ENCODE data around the gene PIP4K2A.

Gene PIP4K2A

DNA sequence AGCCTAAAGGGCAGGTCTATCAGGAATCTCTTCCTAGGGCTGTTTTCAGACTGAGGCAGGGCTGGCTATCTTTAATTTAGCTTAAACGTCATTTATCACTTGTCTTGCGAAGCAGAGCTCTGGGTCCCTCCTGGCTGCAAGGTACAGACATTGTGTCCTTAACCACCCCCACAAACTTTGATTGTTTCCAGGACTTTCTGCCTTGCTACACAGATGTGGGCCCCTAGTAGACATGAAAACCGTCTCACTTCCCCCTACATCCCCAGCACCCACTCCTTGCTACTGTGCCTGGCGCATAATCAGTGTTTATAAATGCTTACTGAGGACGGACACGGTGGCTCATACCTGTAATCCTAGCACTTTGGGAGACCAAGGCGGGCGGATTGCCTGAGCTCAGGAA, 54.5 kb downstream of the PIP4K2A start:
- DNase-seq, result no peak

DNA sequence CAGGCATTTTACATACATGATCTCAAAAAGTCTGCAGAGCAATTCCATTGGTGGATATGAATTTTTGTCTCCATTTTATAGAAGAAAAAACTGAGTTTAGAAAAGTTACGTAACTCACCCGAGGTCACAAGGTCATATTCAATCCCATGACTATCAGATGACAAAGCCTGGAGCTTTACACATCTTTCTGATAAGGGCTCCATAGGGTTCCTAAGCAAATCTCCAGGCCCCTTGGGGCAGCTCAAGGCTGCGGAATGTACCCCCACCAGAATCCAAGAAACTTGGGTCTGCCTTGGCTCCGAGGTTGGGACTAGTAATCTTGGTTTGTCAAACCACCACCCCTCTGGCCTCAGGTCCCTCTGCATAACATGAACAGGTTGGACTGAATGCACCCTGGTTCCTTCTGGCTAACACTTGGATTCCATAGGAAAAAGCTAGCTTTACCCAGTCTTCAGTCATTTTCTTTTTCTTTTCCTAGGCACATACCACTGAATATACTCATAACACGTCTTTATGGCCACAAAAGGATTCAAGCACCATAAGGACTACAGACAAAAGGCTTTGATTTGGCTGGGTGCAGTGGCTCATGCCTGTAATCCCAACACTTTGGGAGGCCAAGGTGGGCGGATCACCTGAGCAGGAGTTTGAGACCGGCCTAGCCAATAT, 55.5 kb downstream of the PIP4K2A start:
- no peak for DNase-seq

DNA sequence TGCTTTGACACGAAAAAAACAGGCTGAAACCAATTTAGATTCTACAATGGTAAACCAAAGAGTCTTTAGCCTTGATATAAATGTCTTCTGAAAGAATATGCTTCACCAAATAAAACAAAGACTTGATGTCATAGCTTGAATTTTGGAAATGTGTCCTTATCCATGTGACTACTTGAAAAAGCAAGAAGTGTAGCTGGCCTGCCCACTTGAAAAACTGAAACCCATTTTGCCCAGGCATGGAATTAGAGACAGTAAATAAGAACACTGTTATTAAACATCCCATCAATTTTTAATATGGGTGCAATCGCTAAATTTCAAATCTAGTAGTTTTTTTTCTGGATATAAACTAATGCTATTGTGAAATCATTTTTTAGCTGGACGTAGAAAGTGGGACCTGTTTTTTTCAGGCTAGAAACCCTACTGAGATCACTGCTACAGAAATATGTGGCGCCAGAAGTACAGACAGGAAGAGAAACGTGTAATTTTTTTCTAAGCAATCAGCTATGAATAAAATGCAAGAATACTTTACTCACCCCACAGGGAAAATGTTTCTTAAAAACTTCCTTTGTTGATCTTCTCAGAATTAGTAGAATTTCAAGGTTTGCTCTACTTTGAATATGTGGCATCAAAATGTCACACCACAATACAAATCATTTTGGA, 56.7 kb downstream of the PIP4K2A start:
- DNase-seq, result no peak

DNA sequence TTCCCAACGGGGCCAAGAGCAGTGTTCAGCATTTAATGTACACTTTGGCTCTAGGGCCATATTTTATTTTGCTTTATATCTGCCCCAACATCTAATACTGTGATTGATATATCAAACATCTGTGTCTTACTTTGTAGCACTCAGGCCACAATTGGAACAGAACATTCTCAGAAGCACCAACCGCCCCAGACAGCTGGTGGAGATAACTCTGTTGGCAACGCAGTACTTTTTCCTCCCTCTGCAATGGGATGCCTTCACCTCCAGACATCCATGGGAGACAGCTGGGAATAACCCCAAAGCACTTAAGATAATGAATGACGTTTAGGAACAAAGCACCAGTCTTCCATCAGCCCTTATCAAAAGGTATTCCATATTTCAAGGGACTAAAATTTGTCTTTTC, 57.4 kb downstream of the PIP4K2A start:
- no peak for DNase-seq

DNA sequence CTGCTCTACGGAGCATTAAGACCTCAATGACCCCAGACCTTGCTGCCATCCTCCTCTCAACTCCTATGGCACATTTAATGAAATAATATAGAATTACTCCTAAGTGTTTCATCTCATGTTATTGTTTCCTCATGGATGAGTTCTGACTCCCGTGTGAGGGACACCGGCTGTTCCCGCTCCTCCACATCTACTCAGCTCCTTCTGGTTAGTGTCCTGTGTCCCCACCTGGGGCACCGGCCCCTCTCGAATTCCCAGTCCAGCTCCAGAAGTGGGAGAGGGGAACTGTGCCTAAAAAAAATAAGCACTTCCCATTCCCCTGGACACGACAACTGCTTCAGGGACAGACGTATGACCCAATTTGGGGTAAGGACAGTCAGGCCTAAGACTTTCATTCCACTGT, 58.3 kb downstream of the PIP4K2A start:
- no peak for DNase-seq

DNA sequence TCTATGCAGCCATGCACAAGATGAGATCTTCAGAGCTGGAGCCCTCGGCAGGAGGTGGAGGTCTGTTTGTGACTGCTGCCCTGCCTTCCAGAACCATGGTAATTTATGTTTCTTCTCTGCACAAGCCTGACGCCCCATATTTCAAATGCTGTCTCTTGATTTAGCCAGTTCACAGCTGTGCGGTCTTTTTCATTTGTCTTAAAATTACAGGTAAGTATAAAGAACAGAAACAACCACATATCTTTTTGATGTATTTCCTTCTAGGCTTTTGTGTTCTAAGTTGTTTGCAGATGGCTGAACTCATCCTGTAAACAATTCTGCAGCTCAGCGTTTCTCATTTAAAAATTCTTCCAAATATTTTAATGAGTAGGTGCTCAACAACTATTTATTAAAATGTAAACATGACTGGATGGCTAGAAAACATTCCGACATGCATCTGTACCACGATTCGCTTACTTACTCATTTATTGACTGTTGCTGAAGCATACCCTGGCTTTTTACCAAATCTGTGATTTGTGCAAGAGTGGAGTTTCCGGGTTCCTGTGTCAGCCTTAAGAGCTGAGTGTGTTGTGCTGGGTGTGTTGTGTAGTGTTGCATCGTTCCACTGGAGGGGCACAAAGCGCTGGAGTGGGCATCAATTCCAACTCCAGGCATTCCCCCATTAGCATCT, 58.9 kb downstream of the PIP4K2A start:
- no peak for DNase-seq

DNA sequence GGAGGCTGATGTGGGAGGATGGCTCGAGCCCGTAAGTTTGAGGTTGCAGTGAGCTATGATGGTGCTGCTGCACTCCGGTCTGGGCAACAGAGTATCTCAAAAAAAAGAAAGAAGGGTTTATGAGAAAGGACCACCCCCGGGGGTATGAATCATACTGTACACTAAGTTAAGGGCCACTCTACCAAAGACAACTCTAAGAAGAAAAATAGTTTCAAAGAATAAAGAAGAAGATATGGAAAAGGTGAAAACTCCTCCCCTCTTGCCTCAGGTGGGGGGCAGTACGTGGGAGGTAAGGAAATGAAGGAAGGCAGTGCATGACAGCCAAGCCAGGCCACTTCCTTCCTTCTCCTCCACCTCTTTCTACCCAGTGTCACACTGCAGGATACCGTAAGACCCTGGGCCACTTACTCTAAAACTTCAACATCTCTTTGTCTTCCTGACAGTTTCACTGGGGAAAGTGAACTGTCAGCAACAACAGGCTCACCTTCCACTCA, 61.3 kb downstream of the PIP4K2A start:
- no peak for DNase-seq

DNA sequence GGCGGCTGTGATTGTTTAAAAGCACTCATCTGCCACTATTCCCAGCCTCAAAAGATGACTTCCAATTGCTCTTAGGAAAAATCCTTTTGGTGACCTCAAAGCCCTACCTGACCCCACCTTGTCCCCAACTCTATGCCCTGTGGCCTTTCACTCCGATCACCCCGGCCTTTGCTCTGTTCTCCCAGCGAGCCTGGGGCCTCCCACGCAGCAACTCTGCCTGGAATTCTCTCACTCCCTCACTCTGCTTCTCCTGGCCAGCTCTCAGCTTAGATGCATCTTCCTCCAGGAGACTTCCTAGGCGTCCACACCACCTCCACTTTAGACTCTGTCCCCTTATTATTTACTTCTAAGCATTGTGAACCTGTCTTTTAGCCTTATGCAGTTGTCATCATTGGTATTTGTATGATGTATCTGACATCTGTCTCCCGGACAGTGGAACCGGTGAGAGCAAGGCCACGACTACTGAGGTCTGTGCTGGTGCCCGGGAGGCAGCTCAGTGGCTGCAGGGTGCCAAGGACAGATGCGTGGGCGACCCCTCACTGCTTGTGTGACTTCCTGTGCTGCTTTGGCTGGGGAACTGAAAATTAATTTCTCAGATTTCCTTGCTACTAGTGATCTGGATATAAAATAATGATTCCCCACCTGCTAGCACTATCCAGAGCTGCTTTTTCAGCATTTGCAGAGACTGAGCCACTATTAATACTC, 63.0 kb downstream of the PIP4K2A start:
- DNase-seq, result no peak

DNA sequence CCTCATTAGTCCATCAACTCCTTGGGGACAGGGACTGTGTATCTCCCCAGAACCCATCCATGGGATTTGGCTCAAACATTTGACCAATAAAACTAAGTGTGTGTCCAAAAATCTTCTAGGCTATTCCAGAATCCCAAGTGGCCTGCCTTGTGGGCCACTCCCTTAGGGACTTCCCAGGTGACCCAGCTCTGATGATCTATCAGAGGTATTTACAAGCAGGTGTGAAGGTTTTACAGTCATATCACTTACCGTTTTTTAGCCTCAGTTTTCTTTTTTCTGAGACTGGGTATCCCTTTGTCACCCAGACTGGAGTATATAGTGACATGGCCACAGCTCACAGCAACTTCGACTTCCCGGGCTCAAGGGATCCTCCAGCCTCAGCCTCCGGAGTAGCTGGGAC, 64.4 kb downstream of the PIP4K2A start:
- DNase-seq, result no peak

DNA sequence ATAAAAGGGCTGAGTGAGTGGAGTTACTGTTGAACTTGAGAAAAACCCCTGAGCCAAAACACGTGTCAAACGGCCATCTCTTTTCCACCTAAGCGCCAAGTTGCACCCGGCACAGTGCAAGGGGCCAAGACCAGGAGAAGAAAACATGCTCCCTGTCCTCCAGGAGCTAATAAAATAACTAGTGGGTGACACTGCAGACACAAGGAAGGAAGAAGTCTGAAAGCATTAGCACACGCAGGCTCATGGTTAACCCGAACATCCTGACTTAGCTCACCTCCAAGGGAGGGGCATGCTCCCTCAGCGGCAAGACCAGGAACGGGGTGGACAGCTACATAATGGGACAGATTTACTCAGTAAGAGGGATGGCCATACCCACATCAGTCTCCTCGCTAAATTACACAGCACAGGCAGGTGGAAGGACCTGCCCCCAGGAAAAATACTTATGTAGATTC, 65.0 kb downstream of the PIP4K2A start:
- no peak for DNase-seq

DNA sequence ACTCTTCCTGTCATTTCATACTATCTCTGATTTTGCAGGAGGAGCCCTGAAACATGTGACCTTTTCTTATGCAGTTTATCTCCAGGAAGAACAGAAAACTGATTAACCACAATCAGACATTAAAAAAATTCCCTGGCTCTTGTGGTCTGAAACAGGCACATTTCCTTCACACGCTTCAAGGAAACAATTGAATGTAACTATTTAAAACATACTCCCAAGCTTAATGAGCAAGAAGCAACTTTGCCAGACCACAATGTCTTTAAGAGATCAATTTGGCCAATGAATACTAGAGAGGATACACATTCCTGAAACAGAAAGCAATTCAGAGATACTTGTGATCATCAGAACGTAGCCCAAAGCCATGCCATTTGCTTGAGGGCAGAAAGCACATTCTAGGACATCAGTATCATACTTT, 65.8 kb downstream of the PIP4K2A start:
- no peak for DNase-seq

DNA sequence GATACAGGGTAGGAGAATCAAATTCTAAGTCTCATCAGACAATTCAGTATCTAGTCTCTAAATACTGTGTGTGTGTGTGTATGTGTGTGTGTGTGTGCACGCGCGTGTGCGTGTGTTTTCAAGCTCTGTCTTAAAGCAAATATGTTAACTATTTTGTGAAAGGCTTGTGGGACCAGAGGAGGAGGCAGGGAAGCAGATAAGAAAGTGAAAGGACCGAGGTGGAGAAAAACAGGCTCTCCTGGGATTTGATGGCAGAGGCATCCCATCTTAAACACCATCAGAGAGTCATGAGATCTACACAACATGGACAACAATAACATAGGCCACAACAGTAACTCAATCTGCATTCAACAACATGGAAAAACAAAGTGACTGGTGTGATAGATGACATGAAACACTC, 67.1 kb downstream of the PIP4K2A start:
- DNase-seq, result no peak

DNA sequence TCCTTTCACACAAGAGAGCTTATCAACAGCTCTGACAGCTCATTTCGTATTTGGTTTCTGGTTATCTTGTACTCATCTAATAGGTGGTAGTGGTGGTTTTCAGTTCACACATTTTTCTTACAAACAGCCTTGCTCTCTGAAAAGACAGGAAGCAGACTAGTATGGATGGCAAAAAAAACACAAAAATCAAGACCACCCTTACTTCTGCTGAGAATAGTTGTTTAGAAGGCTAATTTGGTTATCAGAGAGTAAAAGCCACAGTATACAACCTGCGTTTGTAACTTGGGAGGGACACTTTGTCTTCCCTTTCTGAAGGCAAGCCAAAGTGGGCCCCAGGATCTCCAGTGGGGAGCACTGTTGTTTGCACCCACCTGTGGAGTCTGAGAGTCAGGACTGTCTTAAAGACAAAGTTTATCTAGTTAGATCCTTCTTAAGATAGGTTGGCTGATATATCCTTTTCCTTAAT, 68.0 kb downstream of the PIP4K2A start:
- no peak for DNase-seq

DNA sequence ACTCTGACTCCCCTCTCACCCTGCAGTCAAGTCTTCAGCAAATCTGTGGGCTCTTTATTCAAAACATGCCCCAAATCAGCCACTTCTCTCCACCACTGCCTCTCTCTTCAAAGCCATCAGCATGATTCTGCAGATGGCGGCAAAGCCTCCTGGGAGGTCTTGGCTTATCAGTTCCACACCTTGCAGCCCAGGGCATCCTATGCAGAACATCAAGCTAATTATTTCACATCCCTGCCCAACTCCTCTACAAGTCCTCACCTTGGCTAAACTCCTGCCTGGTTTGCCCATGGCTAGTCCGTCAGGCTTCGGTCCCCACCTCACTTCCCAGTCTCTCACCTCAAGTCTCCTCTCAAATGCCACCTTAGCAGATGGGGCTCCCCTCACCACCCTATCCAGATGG, 70.2 kb downstream of the PIP4K2A start:
- no peak for DNase-seq

DNA sequence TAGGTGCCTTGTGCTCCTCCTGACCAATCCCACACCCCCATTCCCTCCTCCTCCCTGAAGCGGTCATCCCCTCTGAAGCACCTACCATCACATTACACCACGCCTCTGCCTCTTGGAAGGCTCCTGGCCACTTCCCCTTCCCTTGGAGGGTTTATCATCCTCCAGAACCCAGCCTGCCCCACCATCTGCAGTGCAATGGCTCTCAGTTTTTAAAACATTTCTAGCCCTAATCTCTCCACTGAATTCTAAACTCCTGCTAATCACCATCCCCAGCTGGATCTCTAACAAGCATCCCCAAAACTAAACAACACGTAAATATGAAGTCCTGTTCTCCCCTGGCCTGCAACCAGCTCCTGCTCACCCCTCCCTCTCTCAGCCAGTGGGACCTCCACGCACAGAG, 70.6 kb downstream of the PIP4K2A start:
- DNase-seq, result no peak

DNA sequence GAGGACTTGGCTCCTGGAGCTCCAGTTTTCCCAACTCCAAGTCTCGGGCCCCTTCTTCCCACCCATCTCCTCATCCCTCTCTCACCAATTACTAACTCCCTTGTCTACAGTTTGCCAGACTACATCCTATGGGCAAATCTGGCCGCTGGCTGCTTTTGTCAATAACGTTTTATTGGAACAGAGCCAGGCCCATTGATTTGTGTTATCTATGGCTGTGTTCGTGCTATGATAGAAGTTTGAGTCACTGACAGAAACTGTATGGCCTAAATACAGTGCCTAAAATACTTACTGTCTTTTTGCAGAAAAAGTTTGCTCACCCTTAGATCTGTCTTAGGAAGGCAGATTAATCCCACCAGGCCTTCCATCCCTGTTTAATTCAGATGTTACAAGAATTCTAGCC, 71.3 kb downstream of the PIP4K2A start:
- DNase-seq, result no peak

DNA sequence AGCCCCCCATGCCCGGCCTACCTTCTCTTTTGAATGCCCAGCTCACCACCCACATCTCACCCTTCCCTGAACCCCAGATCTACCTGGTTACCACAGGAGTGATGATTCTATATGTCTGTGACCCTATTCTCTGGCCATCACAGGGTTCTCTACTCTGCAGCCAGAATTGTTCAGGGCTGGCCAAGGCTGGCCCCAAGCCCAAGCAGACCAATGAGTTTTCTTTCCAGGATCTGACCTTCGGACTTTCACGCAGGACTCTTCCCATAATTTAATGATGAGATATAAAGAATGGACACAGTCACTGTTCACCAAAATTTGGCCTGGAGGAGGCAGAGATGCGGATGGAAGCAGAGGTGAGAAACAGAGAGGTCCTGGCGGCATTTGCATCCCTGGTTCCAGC, 72.6 kb downstream of the PIP4K2A start:
- DNase-seq, result no peak

DNA sequence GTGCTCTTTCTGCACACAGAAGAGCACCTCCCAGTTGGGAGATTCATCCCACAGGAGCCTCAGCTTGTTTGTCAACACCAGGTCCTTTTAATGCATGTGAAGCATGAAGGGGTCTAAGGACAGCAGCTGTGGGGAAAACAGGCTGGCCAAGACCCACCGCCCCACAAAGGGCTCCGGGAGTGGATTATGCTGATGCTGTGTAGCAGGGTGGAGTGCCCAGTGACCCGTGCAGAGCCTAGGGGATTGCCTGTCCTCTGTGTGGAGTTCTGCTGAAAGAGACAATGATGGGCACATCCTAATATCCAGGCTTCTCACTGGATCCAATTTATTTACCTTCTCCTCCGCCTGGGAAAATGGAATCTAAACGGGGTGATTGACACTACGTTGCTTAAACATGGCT, 74.0 kb downstream of the PIP4K2A start:
- DNase-seq, result no peak

DNA sequence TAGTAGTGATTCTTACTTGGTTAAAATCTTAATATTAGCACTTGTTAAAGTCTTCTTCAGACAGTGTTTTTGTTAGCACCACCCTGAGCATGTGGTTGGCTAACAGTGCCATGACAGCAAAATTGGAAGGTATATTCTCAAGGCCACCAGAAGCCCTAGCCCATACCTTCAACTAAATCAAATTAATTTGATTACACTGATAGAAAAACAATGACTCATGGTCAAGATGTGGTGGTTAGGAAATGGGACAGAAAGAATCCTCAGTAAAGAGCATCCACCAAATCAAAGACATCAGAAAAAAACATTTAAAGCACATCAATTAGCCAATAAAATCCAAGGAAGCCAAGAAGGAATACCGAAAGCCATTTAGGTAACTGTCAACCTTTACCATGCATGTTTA, 75.5 kb downstream of the PIP4K2A start:
- no peak for DNase-seq

DNA sequence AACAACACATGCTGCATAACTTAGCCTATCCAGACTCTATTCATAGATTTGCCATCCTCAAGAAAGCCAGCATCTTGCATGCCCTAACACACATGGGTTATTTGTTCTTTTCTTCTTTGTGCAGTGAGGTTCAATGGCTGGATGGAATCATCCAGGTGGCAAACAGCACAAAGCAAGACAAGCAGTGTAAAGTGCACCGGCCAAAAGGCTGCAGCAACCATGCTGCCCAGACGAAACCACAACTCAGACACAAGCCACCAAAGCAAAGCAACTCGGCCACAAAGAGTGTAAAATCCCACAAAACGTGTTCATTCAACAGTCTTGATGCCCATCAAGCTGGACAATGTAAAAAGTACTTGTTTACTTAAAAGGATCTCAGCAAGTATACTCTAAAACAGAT, 76.9 kb downstream of the PIP4K2A start:
- DNase-seq, result no peak

DNA sequence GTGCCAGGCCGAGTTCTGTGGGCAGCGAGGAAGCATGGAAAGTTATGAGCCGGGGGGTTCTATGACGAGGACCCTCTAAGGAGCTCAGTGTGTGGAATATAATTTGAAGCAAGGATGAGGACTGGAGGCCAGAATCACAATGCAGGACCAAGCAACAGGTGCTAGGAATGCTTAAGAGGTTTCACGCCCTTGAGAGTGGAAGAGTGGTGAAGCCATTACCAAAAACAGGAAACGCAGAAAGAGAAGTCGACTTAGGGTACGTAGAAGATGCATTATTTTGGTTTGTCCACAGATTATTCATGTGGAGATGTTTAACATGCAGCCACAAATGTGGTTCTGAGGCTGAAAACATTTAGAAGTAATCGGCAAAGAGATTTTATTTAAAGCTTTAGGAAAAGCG, 78.7 kb downstream of the PIP4K2A start:
- no peak for DNase-seq

DNA sequence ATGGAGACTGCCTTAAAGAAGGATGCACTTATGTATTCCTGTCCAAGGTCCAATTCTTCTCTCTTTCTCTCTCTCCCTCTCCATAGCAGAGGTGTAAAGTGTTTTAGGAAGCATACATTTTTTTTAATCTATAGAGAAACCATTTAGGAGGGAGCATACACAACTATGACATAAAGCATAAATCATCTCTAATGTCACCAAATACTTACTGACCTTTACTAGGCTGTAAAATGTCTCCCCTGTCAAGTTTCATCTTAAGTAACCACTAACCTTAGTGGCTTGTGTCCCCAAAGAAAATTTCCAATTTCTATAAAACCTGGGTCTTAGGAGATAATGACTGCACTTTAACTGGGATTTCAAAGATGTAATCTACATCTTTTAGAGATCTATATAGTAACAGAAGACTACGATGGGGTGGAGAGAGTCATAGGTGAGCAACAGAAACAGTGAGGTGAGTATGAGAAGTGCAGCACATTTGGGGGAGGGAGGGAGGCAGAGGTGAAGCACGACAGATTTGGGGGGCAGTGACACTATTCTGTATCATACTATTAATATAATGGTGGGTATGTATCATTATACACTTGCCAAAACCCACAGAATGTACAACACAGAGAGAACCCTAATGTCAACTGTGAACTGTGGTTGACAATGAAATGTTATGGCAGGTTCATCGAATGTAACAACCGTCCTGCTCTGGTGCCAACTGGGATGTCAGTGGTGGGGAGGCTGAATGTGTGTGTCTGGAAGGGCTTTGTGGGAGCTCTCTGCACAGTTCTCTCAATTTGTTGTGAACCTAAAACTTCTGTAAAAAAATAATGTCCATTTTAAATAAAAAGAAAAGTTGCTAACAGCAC, 79.5 kb downstream of the PIP4K2A start:
- no peak for DNase-seq
